Measurements from ENCODE around the gene FHOD1. TPM values are rescaled to one million over a fixed set of nuclear protein-coding genes. Genes with fewer than 3 reads are reported as not detected.

Gene FHOD1
- 10 to 100 TPM; 34.5 to 47.3 TPM for total RNA-seq
- polyA plus RNA-seq, result 1 to 10 TPM; 1.6 to 3.0 (median 2.3) TPM
- total RNA-seq, result 6.9 to 101 (median 64.0) reads per million in 6 experiments

DNA sequence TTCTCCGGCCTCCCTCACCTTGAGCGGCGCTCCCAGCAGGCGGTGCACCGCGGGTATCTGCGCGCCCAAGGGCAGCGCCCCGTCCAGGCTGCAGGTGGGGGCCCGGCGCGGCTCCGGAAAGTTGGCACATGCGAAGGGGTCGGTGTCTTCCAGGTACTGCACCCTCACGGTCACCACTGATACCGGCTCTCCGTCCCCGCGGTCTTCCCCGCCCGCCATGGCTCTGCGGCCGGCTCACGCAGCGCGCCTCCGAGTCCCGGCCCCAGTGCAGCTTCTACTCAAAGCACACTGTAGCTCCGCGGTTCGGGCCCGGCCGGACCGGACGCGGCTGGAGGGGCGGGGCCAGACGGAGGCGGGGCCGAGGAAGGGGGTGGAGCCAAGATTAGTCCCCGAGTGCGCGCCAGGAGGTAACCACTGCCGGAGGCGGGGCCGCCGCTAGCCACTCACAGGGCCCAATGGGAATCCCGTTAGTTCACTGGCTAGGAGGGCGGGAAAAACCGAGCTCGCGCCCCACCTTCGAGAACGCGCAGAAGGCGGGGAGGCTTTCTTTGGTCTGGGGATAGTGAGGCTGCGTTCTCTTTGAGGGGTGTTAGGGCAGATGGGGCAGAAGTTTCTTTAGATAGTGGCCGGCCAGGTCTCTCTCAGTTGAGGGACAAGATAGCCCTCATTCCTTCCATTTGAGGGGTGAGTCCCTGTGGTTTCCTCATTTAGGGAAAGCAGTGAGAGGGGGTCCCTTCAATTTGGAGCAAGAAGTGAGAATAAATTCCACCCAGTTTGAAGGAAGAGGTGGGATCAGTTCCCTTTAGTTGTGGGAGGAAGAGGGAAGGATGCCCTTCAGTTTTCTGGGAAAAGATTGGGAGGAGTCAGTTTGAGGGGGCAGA lies at the start of gene FHOD1:
FHOD1 (minus strand) TSS at position 290 of the 881 bp plus-strand sequence; CDS start at position 219, 71 bp downstream.
- POLR2A ChIA-PET, result interaction anchor here (1.2 to 5.7 kb wide), 4 partner anchors 18 to 314 kb away, joined by 3 to 99 read pairs (median 3); partner anchors contain the start of gene TMEM208
- Mint-ChIP-seq H3K4me3 (peak within 1 kb of the TSS; percentile 87 to 98 (median 90)), H3K27ac (peak within 1 kb of the TSS; percentile 77 to 94 (median 87)), H3K27me3 (peaks cover 0 to 11% (median 0%) of the 10 kb centered on the region in 5 donors), H3K9me3 (no peaks in the 10 kb centered on the region), H3K36me3 (no peaks in the 10 kb centered on the region), H3K4me1 (peaks cover 31 to 55% (median 51%) of the 10 kb centered on the region in 4 donors)
- DNase-seq (peak; percentile 87 to 96 (median 90)), ATAC-seq (peak; percentile 75 to 77)

DNA sequence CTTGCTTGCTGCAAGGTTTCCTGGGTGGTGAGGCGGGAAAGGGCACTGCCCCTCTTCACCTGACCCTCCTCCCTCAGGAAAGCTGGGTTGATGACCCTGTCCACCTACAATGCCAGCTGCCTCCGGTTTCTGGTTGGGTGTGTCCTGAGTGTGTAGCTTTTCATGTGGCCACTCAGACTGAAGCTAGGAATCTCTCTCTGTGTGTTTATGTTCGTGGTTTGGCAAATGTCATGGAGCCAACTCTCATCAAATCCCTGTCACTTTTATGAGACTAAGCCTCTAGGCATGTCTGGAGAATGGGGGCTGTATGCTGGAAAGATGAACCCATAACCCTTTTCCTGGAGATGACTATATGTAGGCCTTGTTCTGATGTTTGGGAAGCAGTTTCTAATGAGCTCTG lies 49.1 kb upstream of the FHOD1 start:
- peaks cover 0 to 3% (median 0%) of the 10 kb centered on the region in 5 donors for H3K27me3 Mint-ChIP-seq
- no peaks in the 10 kb centered on the region for H3K4me1 Mint-ChIP-seq
- no peak overlapping the region for H3K4me3 Mint-ChIP-seq
- ATAC-seq (no peak), DNase-seq (no peak)
- H3K36me3 Mint-ChIP-seq, result no peaks in the 10 kb centered on the region
- no peak overlapping the region for H3K27ac Mint-ChIP-seq
- no peaks in the 10 kb centered on the region for H3K9me3 Mint-ChIP-seq
- POLR2A ChIA-PET, result no interaction called here

DNA sequence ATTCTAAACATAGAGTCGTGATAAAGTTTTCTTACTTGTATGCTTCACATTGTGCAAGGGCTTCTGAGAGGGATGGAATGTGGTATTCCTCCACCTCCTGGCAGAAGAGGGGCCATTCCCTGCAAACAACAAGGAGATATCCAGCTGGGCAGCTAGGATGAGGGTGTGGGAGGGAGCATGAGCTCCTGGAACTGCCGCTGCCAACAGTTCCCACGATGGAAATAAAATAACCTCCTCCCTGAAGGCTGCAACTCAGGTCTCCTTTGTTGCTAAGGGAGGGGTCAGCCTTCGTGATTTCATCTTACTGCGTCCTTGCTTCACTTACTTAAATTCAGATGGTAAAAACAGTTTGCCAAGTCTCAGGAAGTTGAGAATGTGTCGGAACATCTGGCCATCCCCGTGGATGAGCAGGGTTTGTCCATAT lies 47.7 kb upstream of the FHOD1 start:
- no peaks in the 10 kb centered on the region for H3K36me3 Mint-ChIP-seq
- no peak overlapping the region for H3K4me3 Mint-ChIP-seq
- H3K27ac Mint-ChIP-seq, result no peak overlapping the region
- POLR2A ChIA-PET, result interaction anchor here (0.6 kb wide), 1 partner anchor 473 kb away, joined by 4 read pairs; no protein-coding TSS in a partner anchor
- ATAC-seq (no peak), DNase-seq (peak in 1 of 10 donors; percentile 24)
- no peaks in the 10 kb centered on the region for H3K4me1 Mint-ChIP-seq
- H3K27me3 Mint-ChIP-seq, result peaks cover 0 to 3% (median 0%) of the 10 kb centered on the region in 5 donors
- H3K9me3 Mint-ChIP-seq, result no peaks in the 10 kb centered on the region

DNA sequence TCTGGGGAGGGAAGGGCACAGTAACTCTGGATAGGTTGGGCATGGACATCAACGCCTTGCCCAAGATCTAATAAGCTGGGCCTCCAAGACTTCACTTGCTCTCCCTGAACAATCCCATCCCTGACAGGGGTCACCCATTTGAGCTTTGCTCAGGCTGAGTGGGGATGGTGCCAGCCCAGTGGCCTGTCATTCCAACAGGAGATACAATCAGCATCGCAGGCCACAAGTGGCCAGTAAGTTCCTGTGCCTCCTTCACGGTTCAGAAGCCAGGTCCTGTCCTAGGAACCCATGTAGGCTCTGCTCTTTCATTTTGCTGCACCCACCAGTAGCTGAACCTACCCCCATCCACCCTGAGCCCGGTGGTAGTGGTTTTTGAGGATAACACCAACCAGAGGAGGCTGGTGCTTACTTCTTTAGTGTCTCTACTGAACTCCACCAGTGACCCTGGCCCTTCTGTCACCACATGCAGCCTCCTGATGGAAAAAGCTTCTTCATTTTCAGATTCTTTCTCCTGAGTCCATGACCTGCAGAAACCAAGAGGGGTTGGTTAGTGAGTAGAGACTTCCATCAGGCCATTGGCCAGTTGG lies 47.0 kb upstream of the FHOD1 start:
- POLR2A ChIA-PET, result no interaction called here

DNA sequence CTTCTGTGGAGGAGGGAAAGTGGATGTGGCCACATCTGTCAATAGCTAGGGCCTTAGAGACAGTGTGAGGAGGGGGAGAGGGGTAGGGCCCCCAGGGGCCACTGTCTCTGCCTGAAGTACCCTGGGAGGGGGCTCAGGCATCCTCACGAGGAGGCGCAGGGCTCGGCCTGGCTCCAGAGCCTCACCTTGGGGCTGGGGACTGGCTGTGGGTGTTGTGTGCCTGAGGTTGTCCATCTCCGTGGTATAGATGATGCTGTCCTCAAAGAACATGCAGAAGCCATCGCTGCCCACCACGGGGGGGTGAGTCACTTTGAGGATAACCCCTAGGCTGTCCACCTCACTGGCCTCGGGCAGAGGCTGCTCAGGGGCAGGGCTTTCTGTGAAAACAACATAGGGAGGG lies 44.2 kb upstream of the FHOD1 start:
- Mint-ChIP-seq H3K4me3 (no peak overlapping the region), H3K27me3 (no peaks in the 10 kb centered on the region), H3K4me1 (peaks cover 0 to 6% (median 0%) of the 10 kb centered on the region in 4 donors), H3K36me3 (peaks cover 0 to 6% (median 0%) of the 10 kb centered on the region in 3 donors), H3K9me3 (no peaks in the 10 kb centered on the region), H3K27ac (no peak overlapping the region)
- DNase-seq, result peak in 1 of 10 donors; percentile 42
- no peak for ATAC-seq
- POLR2A ChIA-PET, result no interaction called here

More for the DNA sequence above, 47.0 kb upstream of the FHOD1 start:
- Mint-ChIP-seq H3K36me3 (no peaks in the 10 kb centered on the region), H3K4me1 (peaks cover 0 to 6% (median 0%) of the 10 kb centered on the region in 4 donors), H3K27me3 (peaks cover 0 to 3% (median 0%) of the 10 kb centered on the region in 5 donors), H3K27ac (peak overlapping the region in 1 of 10 donors; percentile 1), H3K4me3 (no peak overlapping the region), H3K9me3 (no peaks in the 10 kb centered on the region)
- DNase-seq (peak in 1 of 10 donors; percentile 52), ATAC-seq (no peak)

DNA sequence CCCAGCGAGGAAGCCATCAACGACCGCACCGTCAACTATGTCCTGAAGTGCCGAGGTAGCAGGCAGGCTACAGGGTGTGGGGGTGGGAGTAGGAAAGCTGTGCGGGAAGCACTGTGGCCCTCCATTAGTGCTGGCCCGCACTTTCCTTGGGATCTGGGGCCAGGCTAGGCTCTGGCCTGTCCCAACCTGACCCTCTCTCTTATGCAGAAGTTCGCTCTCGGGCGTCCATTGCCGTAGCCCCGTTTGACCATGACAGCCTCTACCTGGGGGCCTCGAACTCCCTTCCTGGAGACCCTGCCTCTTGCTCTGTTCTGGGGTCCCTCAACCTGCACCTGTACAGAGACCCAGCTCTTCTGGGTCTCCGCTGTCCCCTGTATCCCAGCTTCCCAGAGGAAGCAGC lies 40.7 kb upstream of the FHOD1 start:
- no peaks in the 10 kb centered on the region for H3K27me3 Mint-ChIP-seq
- no peaks in the 10 kb centered on the region for H3K9me3 Mint-ChIP-seq
- no peak overlapping the region for H3K4me3 Mint-ChIP-seq
- no peak overlapping the region for H3K27ac Mint-ChIP-seq
- ATAC-seq, result no peak
- no peak for DNase-seq
- POLR2A ChIA-PET, result no interaction called here
- H3K36me3 Mint-ChIP-seq, result peaks cover under 1 to 13% (median 1%) of the 10 kb centered on the region in 3 donors
- H3K4me1 Mint-ChIP-seq, result peaks cover 0 to 6% (median 1%) of the 10 kb centered on the region in 4 donors

DNA sequence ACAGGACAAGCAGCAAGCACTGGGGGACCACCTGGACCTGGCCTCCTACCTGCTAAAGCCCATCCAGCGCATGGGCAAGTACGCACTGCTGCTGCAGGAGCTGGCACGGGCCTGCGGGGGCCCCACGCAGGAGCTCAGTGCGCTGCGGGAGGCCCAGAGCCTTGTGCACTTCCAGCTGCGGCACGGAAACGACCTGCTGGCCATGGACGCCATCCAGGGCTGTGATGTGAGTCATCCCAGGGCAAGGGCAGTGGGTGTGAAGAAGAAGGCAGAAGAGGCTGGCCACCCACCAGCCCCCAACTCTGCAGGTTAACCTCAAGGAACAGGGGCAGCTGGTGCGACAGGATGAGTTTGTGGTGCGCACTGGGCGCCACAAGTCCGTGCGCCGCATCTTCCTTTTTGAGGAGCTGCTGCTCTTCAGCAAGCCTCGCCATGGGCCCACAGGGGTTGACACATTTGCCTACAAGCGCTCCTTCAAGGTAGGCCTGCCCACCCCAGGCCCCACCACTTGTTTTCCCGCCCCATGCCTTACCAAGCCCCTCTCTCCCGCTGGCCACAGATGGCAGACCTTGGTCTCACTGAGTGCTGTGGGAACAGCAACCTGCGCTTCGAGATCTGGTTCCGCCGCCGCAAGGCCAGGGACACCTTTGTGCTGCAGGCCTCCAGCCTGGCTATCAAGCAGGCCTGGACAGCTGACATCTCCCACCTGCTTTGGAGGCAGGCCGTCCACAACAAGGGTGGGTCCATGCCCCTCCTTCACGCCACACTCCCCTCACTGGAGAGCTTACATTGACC lies 39.4 kb upstream of the FHOD1 start:
- Mint-ChIP-seq H3K27me3 (no peaks in the 10 kb centered on the region), H3K9me3 (no peaks in the 10 kb centered on the region), H3K27ac (no peak overlapping the region), H3K4me1 (peaks cover 0 to 6% (median 1%) of the 10 kb centered on the region in 4 donors), H3K4me3 (no peak overlapping the region), H3K36me3 (peaks cover 4 to 13% (median 4%) of the 10 kb centered on the region in 3 donors)
- peak in 1 of 10 donors; percentile 50 for DNase-seq
- no peak for ATAC-seq
- POLR2A ChIA-PET, result no interaction called here

DNA sequence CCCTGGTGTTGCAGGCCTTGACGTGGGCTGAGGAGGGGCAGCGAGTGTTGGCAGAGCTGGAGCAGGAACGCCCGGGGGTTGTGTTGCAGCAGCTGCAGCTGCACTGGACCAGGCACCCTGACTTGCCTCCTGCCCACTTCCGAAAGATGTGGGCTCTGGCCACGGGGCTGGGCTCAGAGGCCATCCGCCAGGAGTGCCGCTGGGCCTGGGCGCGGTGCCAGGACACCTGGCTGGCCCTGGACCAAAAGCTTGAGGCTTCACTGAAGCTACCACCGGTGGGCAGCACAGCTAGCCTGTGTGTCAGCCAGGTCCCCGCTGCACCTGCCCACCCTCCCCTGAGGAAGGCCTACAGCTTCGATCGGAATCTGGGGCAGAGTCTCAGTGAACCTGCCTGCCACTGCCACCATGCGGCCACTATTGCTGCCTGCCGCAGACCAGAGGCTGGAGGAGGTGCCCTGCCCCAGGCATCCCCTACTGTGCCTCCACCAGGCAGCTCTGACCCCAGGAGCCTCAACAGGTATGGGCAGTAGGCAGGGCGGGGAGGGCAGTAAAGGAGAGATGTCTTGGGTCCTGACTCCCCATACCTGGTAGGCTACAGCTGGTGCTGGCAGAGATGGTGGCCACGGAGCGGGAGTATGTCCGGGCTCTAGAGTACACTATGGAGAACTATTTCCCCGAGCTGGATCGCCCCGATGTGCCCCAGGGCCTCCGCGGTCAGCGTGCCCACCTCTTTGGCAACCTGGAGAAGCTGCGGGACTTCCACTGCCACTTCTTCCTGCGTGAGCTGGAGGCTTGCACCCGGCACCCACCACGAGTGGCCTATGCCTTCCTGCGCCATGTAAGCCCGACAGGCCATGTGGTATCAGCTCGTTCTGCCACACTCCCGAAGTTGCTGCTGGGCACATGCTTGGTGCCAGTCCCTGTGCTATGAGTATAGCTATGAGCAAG lies 37.7 kb upstream of the FHOD1 start:
- Mint-ChIP-seq H3K4me1 (peaks cover 3 to 7% (median 6%) of the 10 kb centered on the region in 4 donors), H3K36me3 (peaks cover 4 to 13% (median 4%) of the 10 kb centered on the region in 3 donors), H3K9me3 (no peaks in the 10 kb centered on the region), H3K27ac (peak overlapping the region in 3 of 10 donors; percentile 1 to 51 (median 5)), H3K4me3 (no peak overlapping the region), H3K27me3 (no peaks in the 10 kb centered on the region)
- no peak for DNase-seq
- POLR2A ChIA-PET, result no interaction called here
- no peak for ATAC-seq

DNA sequence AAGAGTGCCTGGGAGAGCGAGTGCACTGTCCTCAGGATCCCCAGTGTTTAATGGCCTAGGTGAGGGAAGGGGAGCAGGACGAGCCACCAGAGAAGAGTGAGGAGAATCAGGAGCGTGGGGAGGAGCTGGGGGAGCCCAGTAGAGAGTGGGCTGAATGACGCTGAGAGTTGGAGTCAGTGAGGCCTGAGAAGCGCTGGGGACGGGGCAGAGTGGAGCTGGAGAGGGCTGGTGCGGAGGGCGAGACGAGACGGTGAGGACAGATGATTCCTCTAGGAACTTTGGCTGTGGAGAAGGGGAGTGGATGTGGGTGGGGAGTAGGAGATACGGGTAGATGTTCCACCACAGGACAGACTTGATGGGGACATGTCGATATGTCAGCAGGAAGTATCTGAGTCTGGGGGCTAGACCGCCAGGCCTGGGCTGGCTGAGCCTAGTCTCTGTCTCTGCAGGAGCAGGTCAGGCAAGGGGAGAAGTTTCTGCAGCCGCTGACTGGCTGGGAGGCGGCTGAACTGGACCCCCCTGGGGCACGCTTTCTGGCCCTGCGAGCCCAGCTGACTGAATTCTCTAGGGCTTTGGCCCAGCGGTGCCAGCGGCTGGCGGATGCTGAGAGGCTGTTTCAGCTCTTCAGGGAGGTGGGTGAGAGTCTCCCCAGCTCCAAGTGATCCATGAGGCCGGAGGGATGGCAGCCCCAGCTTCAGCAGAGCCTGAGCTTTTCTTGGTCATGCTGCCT lies 36.7 kb upstream of the FHOD1 start:
- Mint-ChIP-seq H3K4me1 (peaks cover 2 to 9% (median 5%) of the 10 kb centered on the region in 4 donors), H3K27ac (peak overlapping the region in 3 of 10 donors; percentile 9 to 83 (median 49)), H3K36me3 (peaks cover 4 to 13% (median 4%) of the 10 kb centered on the region in 3 donors), H3K27me3 (no peaks in the 10 kb centered on the region), H3K4me3 (no peak overlapping the region), H3K9me3 (no peaks in the 10 kb centered on the region)
- no peak for ATAC-seq
- DNase-seq, result no peak
- POLR2A ChIA-PET, result no interaction called here

DNA sequence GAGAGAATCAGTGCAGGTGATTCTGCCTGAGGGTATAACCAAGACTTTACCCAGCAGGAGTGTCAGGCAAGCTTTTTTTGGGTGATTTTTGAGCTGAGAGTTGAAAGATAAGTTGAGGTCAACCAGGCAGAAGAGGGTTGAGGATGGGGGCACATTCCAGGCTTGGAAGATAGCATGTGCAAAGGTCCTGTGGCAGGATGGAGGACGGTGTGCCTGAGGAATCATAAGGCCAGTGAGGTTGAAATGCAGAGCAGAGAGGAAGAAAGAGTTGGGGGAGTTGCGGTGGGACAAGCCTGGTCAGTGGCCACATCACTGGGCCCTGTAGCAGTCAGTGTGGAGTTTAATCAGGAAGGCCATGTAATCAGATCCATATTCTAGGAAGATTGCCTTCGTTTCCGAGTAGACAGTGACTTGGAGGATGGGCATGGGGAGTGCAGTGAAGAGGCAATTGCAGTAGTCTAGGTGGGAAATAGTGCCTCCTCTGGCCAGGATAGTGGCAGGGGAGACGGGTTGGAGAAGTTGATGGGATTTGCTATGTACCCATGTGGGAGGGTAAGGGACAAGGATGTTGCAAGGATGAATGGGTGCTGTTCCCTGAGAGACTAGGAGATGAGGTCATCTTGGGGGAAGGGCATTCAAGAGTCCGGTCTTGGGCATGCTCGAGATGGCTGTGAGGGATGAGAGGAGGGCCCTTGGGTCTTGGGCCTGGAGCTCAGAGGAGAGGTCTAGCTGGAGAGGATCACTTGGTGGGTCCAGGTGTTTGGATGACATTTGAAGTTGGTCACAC lies 36.0 kb upstream of the FHOD1 start:
- H3K36me3 Mint-ChIP-seq, result peaks cover 4 to 13% (median 4%) of the 10 kb centered on the region in 3 donors
- H3K27me3 Mint-ChIP-seq, result no peaks in the 10 kb centered on the region
- H3K4me3 Mint-ChIP-seq, result no peak overlapping the region
- POLR2A ChIA-PET, result no interaction called here
- H3K4me1 Mint-ChIP-seq, result peaks cover 3 to 15% (median 8%) of the 10 kb centered on the region in 4 donors
- no peaks in the 10 kb centered on the region for H3K9me3 Mint-ChIP-seq
- DNase-seq, result no peak
- ATAC-seq, result no peak
- peak overlapping the region in 2 of 10 donors; percentile 9 to 11 for H3K27ac Mint-ChIP-seq
